HG02798 (cell line): ENCODE data around the gene WNT5B.

Experiments used
- ATAC-seq: cut with Tn5 transposase; IDR thresholded peaks from one replicate; pipeline ENCODE4 v1.9.1; 2021; ENCODE audit warnings: mild to moderate bottlenecking; ENCODE audit not compliant: unreplicated experiment, poor library complexity

Gene WNT5B

GRCh38 chr12:1622406-1622805, 6.6 kb upstream of the WNT5B start:
- ATAC-seq = no peak

- no peak for ATAC-seq
Measured at GRCh38 chr12:1629338-1630132, 504 bp downstream of the WNT5B start.

- no peak for ATAC-seq
Measured at GRCh38 chr12:1630133-1630826, 1.2 kb downstream of the WNT5B start.

- ATAC-seq = no peak
Measured at GRCh38 chr12:1630827-1631591, 2.0 kb downstream of the WNT5B start.

GRCh38 chr12:1632702-1633101, 3.7 kb downstream of the WNT5B start:
- no peak for ATAC-seq

GRCh38 chr12:1633459-1633858, 4.4 kb downstream of the WNT5B start:
- ATAC-seq = no peak

- ATAC-seq = no peak
Measured at GRCh38 chr12:1634149-1634548, 5.1 kb downstream of the WNT5B start.

- no peak for ATAC-seq
Measured at GRCh38 chr12:1634590-1635191, 5.7 kb downstream of the WNT5B start.

GRCh38 chr12:1635301-1636095, 6.5 kb downstream of the WNT5B start:
- ATAC-seq = no peak

- no peak for ATAC-seq
Measured at GRCh38 chr12:1638203-1638602, 9.2 kb downstream of the WNT5B start.

GRCh38 chr12:1639538-1639937, 10.5 kb downstream of the WNT5B start:
- no peak for ATAC-seq

- no peak for ATAC-seq
Measured at GRCh38 chr12:1640328-1641234, 11.6 kb downstream of the WNT5B start.

GRCh38 chr12:1642513-1642912, 13.5 kb downstream of the WNT5B start:
- no peak for ATAC-seq

GRCh38 chr12:1643043-1643442, 14.0 kb downstream of the WNT5B start:
- no peak for ATAC-seq

GRCh38 chr12:1643905-1644533, 15.0 kb downstream of the WNT5B start:
- ATAC-seq = no peak

- ATAC-seq = no peak
Measured at GRCh38 chr12:1644534-1645438, 15.8 kb downstream of the WNT5B start.

- no peak for ATAC-seq
Measured at GRCh38 chr12:1645819-1646218, 16.8 kb downstream of the WNT5B start.
